B cell (primary cell): ENCODE results near the gene TBC1D12. TPM values are rescaled to one million over a fixed set of nuclear protein-coding genes. Genes with fewer than 3 reads are reported as not detected.

ENCODE experiments used
- ATAC-seq: fragments of 200-7000 bp; cut with Tn5 transposase; one replicate; pipeline ENCODE4 v1.10.0; 2021; ENCODE audit warnings: low read depth, mild to moderate bottlenecking, moderate number of reproducible peaks, moderate library complexity
- CTCF ChIA-PET: fragments of 350-600 bp; sonication (Branson Sonifier 250); formaldehyde crosslinking; loops from one replicate; lab custom pipeline; 2021; ENCODE audit warnings: antibody characterized with exemption, inconsistent platforms; lab: Charles Lee
- POLR2A ChIA-PET: fragments of 350-600 bp; sonication (Branson Sonifier 250); formaldehyde crosslinking; loops from one replicate; lab custom pipeline; 2021; ENCODE audit warnings: antibody characterized with exemption; lab: Charles Lee
- DNase-seq: peaks from one replicate; pipeline ENCODE4 v3.0.0; 2013
- H2AFZ ChIP-seq: 2 replicates; pipeline ENCODE4 v1.6.1; 2012; ENCODE audit warnings: mild to moderate bottlenecking, low read depth, low read length; ENCODE audit not compliant: insufficient read depth, poor library complexity, severe bottlenecking
- H3K27ac ChIP-seq, 2 donors: 1 replicate in 1 of 2; 2 replicates in 1 of 2; pipeline ENCODE4 v1.5.1; 2012 to 2013; ENCODE audit warnings: low read length in 2 of 2, mild to moderate bottlenecking in 2 of 2, moderate library complexity in 1 of 2
- H3K27me3 ChIP-seq, 4 experiments: fragments of 200-600 bp in 1 of 4; sonication (generic) in 1 of 4; replicated peaks in 1 of 4; 1 replicate in 2 of 4; 2 replicates in 2 of 4; pipeline versions ENCODE4 v1.6.1 to v1.7.0; 2013 to 2016; ENCODE audit warnings: low read length in 3 of 4, mild to moderate bottlenecking in 2 of 4, mixed read lengths in 1 of 4, moderate library complexity in 1 of 4; ENCODE audit not compliant: insufficient read depth in 4 of 4, control insufficient read depth in 3 of 4; ENCODE audit errors: control extremely low read depth in 1 of 4
- H3K36me3 ChIP-seq, 2 experiments: replicated peaks in 1 of 2; 1 replicate in 1 of 2; 2 replicates in 1 of 2; pipeline versions ENCODE4 v1.6.1 to v1.7.1; 2013; ENCODE audit warnings: low read length in 1 of 2; ENCODE audit not compliant: insufficient read depth in 2 of 2, control insufficient read depth in 1 of 2; ENCODE audit errors: control extremely low read depth in 1 of 2, extremely low read depth in 1 of 2
- H3K4me1 ChIP-seq, 2 donors: fragments of 200-600 bp in 1 of 2; sonication (generic) in 1 of 2; 1 replicate in 1 of 2; 2 replicates in 1 of 2; pipeline versions ENCODE4 v1.5.1 to v1.6.1; 2013 to 2017; ENCODE audit warnings: low read length in 2 of 2; ENCODE audit not compliant: control insufficient read depth in 2 of 2, insufficient read depth in 2 of 2
- H3K4me2 ChIP-seq: replicated peaks from 2 replicates; pipeline ENCODE3; 2012; ENCODE audit warnings: mild to moderate bottlenecking, low read depth, low read length; ENCODE audit not compliant: poor library complexity, severe bottlenecking
- H3K4me3 ChIP-seq, 5 experiments: fragments of 200-600 bp in 1 of 5; sonication (generic) in 1 of 5; 1 replicate in 3 of 5; 2 replicates in 2 of 5; pipeline versions ENCODE4 v1.5.1 to v1.7.0; 2011 to 2016; ENCODE audit warnings: low read length in 4 of 5, mild to moderate bottlenecking in 4 of 5, low read depth in 2 of 5, control low read depth in 1 of 5, moderate library complexity in 1 of 5; ENCODE audit not compliant: insufficient read depth in 1 of 5; ENCODE audit errors: control extremely low read depth in 1 of 5, extremely low read depth in 1 of 5
- H3K79me2 ChIP-seq: fragments of 200-600 bp; sonication (generic); one replicate; pipeline ENCODE4 v1.6.0; 2016; ENCODE audit warnings: low read length; ENCODE audit not compliant: control insufficient read depth, insufficient read depth
- H3K9ac ChIP-seq: fragments of 200-600 bp; sonication (generic); 2 replicates; pipeline ENCODE4 v1.6.1; 2017; ENCODE audit warnings: mild to moderate bottlenecking, low read length, moderate library complexity
- H3K9me3 ChIP-seq, 3 donors: one replicate each; pipeline versions ENCODE4 v1.6.1 to v1.7.1; 2013; ENCODE audit warnings: low read length in 2 of 3; ENCODE audit not compliant: control insufficient read depth in 2 of 3, insufficient read depth in 1 of 3; ENCODE audit errors: control extremely low read depth in 1 of 3
- H4K20me1 ChIP-seq: 2 replicates; pipeline ENCODE4 v1.6.0; 2012; ENCODE audit warnings: mild to moderate bottlenecking, low read length; ENCODE audit not compliant: insufficient read depth, control insufficient read depth, poor library complexity, severe bottlenecking
- H3K27ac Mint-ChIP-seq: one replicate; pipeline ENCODE4 v1.8.0; 2021; ENCODE audit warnings: mixed read lengths
- H3K27me3 Mint-ChIP-seq: one replicate; pipeline ENCODE4 v1.8.0; 2021; ENCODE audit warnings: mixed read lengths
- H3K4me1 Mint-ChIP-seq: one replicate; pipeline ENCODE4 v1.8.0; 2021; ENCODE audit warnings: mixed read lengths
- H3K4me3 Mint-ChIP-seq: one replicate; pipeline ENCODE4 v1.8.0; 2021; ENCODE audit warnings: mixed read lengths
- H3K9me3 Mint-ChIP-seq: one replicate; pipeline ENCODE4 v1.8.0; 2022; ENCODE audit warnings: mixed read lengths; ENCODE audit not compliant: insufficient read depth
- CTCF ChIP-seq: fragments of 200-600 bp; IDR thresholded peaks from one replicate; pipeline ENCODE4 v1.8.0; 2022; ENCODE audit warnings: antibody characterized with exemption, mild to moderate bottlenecking
- EZH2 ChIP-seq: IDR thresholded peaks from 2 replicates; pipeline ENCODE4 v1.6.1; 2012; ENCODE audit warnings: borderline replicate concordance, low read depth, mild to moderate bottlenecking, moderate library complexity, low read length; ENCODE audit not compliant: insufficient read depth, poor library complexity, severe bottlenecking
- WGBS: methylation state at CpG from one replicate; pipeline ENCODE4 v1.1.5; 2013; ENCODE audit warnings: missing lambda C conversion rate; ENCODE audit not compliant: insufficient coverage; 5-methylcytosine and 5-hydroxymethylcytosine counted together
- intact Hi-C: fragments of 100-400 bp; cut with micrococcal nuclease; formaldehyde crosslinking; loops from one replicate; pipeline ENCODE4 v1.10.0; 2022
- polyA plus RNA-seq: library from polyadenylated mRNA; depleted of rRNA; stranded (reverse); fragments of >200 nt; gene quantifications from 2 replicates; pipeline ENCODE4 v1.2.3, GENCODE V29; 2012
- total RNA-seq, 2 donors: library from RNA; stranded (reverse); fragments of 120-200 nt in 1 of 2; gene quantifications; 1 replicate in 1 of 2; 2 replicates in 1 of 2; pipeline versions ENCODE4 v1.2.3 to v1.2.4, GENCODE V29; 2013 to 2022

Gene TBC1D12
- total and polyA plus RNA-seq, 2 donors (not counting 1 experiment from before 2014, with no cell fraction given), result 3.1 to 9.3 TPM

GRCh38 chr10:94420998-94421528 is 18.7 kb downstream of the TBC1D12 start:
- POLR2A ChIA-PET, result no interaction called here
- H3K27me3 ChIP-seq, result no peaks in the 10 kb centered on the region
- no CpG with 5 or more reads among the region's 1 CpG for WGBS
- peaks cover 0 to 11% (median 2%) of the 10 kb centered on the region in 3 donors for H3K9me3 ChIP-seq
- no peak for TF ChIP-seq CTCF
- TF ChIP-seq EZH2, result no peak
- Mint-ChIP-seq H3K9me3 (peaks cover 6% of the 10 kb centered on the region), H3K27ac (no peak overlapping the region), H3K27me3 (no peaks in the 10 kb centered on the region), H3K4me1 (peaks cover 23% of the 10 kb centered on the region), H3K4me3 (no peak overlapping the region)
- no peak overlapping the region for H3K4me2 ChIP-seq
- H3K36me3 ChIP-seq, result no peaks in the 10 kb centered on the region
- no peaks in the 10 kb centered on the region for H4K20me1 ChIP-seq
- H3K9ac ChIP-seq, result no peak overlapping the region
- H3K4me1 ChIP-seq, result no peaks in the 10 kb centered on the region
- CTCF ChIA-PET, result interaction anchor here (1.0 kb wide), 1 partner anchor 54 kb away, joined by 3 read pairs; no protein-coding TSS in a partner anchor
- intact Hi-C loops, result no loop called here
- ATAC-seq (no peak), DNase-seq (no peak)
- H3K4me3 ChIP-seq, result no peak overlapping the region
- H2AFZ ChIP-seq, result no peak overlapping the region
- H3K27ac ChIP-seq, result no peak overlapping the region
- peaks cover 20% of the 10 kb centered on the region for H3K79me2 ChIP-seq

- peaks cover 2 to 11% (median 3%) of the 10 kb centered on the region in 3 donors for H3K9me3 ChIP-seq
- H3K27ac ChIP-seq, result no peak overlapping the region
- no peak overlapping the region for H2AFZ ChIP-seq
- Mint-ChIP-seq H3K27me3 (no peaks in the 10 kb centered on the region), H3K9me3 (peaks cover 8% of the 10 kb centered on the region), H3K27ac (no peak overlapping the region), H3K4me1 (peaks cover 23% of the 10 kb centered on the region), H3K4me3 (no peak overlapping the region)
- intact Hi-C loops, result no loop called here
- ATAC-seq, result no peak
- H3K36me3 ChIP-seq, result no peaks in the 10 kb centered on the region
- H3K9ac ChIP-seq, result no peak overlapping the region
- peaks cover 23% of the 10 kb centered on the region for H3K79me2 ChIP-seq
- no peak for TF ChIP-seq EZH2
- no peaks in the 10 kb centered on the region for H4K20me1 ChIP-seq
- no peak overlapping the region for H3K4me2 ChIP-seq
- no CpG with 5 or more reads among the region's 1 CpG for WGBS
- H3K4me1 ChIP-seq, result peaks cover 0 to 3% of the 10 kb centered on the region in 2 donors
- ChIA-PET POLR2A (no interaction called here), CTCF (interaction anchor here (1.2 to 1.6 kb wide), 2 partner anchors 19 to 20 kb away, joined by 4 to 5 read pairs; no protein-coding TSS in a partner anchor)
- no peak for DNase-seq
- H3K27me3 ChIP-seq, result no peaks in the 10 kb centered on the region
- H3K4me3 ChIP-seq, result no peak overlapping the region
Observed at GRCh38 chr10:94423627-94424026, 21.3 kb downstream of the TBC1D12 start.
